ENCODE data around the gene ZNF236.

- TF ChIP-seq POLR2A (IDR thresholded peaks at IDR 0.05) (no peak), CTCF (IDR thresholded peaks at IDR 0.05) (no peak)
Measured at GRCh38 chr18:76859474-76860339, 37.4 kb downstream of the ZNF236 start.
